Activated CD8-positive, alpha-beta T cell treated with anti-CD3 and anti-CD28 coated beads for 36 hours (primary cell): ENCODE measurements around the gene RWDD3. TPM values are rescaled to one million over a fixed set of nuclear protein-coding genes. Genes with fewer than 3 reads are reported as not detected.
A peak's percentile ranks its signal among the peaks of the same experiment; 100 is the strongest.

ENCODE experiments used
- ATAC-seq: fragments of 200-7000 bp; cut with Tn5 transposase; one replicate; pipeline ENCODE4 v1.10.0; 2021; ENCODE audit warnings: mild to moderate bottlenecking, moderate library complexity
- CTCF ChIA-PET: fragments of 350-600 bp; sonication (Branson Sonifier 250); formaldehyde crosslinking; loops from one replicate; lab custom pipeline; 2021; ENCODE audit warnings: antibody characterized with exemption; lab: Charles Lee
- POLR2A ChIA-PET: fragments of 350-600 bp; sonication (Branson Sonifier 250); formaldehyde crosslinking; loops from one replicate; lab custom pipeline; 2021; ENCODE audit warnings: antibody characterized with exemption; lab: Charles Lee
- DNase-seq: peaks from one replicate; pipeline ENCODE4 v3.0.0-alpha.2; 2020
- H3K27ac Mint-ChIP-seq: one replicate; pipeline ENCODE4 v1.8.0; 2021; ENCODE audit warnings: mild to moderate bottlenecking, mixed read lengths
- H3K27me3 Mint-ChIP-seq: one replicate; pipeline ENCODE4 v1.8.0; 2021; ENCODE audit warnings: mixed read lengths
- H3K36me3 Mint-ChIP-seq: one replicate; pipeline ENCODE4 v1.8.0; 2021; ENCODE audit warnings: low read depth, mixed read lengths
- H3K4me1 Mint-ChIP-seq: one replicate; pipeline ENCODE4 v1.8.0; 2021; ENCODE audit warnings: low read depth, mixed read lengths
- H3K4me3 Mint-ChIP-seq: one replicate; pipeline ENCODE4 v1.8.0; 2021; ENCODE audit warnings: mild to moderate bottlenecking, moderate library complexity, mixed read lengths
- H3K9me3 Mint-ChIP-seq: one replicate; pipeline ENCODE4 v1.8.0; 2021; ENCODE audit warnings: mixed read lengths
- CTCF ChIP-seq: fragments of 200-600 bp; IDR thresholded peaks from one replicate; pipeline ENCODE4 v1.8.0; 2022; ENCODE audit warnings: antibody characterized with exemption, mild to moderate bottlenecking
- intact Hi-C: fragments of 100-400 bp; cut with micrococcal nuclease; formaldehyde crosslinking; loops from one replicate; pipeline ENCODE4 v1.10.0; 2022
- total RNA-seq, 2 experiments: library from RNA; stranded (reverse); gene quantifications; one replicate each; pipeline ENCODE4 v1.2.3, GENCODE V29; 2021

RWDD3 gene
- 10 to 100 TPM; 15.2 to 17.8 TPM for total RNA-seq

GRCh38 chr1:95233737-95234500 is at the start of gene RWDD3:
RWDD3 (plus strand) TSS chr1:95234210; CDS start chr1:95234231, 21 bp downstream.
- H3K36me3 Mint-ChIP-seq, result peaks cover 16% of the 10 kb centered on the region
- POLR2A ChIA-PET, result interaction anchor here (0.9 to 1.5 kb wide), 3 partner anchors 11 to 1888 kb away, joined by 3 to 4 read pairs (median 4); partner anchors contain the start of genes ALG14 and DR1
- intact Hi-C loops, result loop anchor here (5.0 kb wide), 1 partner anchor 162 kb away; the partner anchor contains the start of gene ALG14
- CTCF ChIA-PET, result interaction anchor here (0.6 to 3.8 kb wide), 22 partner anchors 10 to 380 kb away, joined by 3 to 37 read pairs (median 4); partner anchors contain the start of genes ALG14 and TLCD4
- TF ChIP-seq CTCF, result peak; percentile 65
- H3K27ac Mint-ChIP-seq, result peak within 1 kb of the TSS; percentile 91
- H3K4me1 Mint-ChIP-seq, result peaks cover 34% of the 10 kb centered on the region
- H3K27me3 Mint-ChIP-seq, result peaks cover 14% of the 10 kb centered on the region
- H3K4me3 Mint-ChIP-seq, result peak within 1 kb of the TSS; percentile 91
- DNase-seq (peak; percentile 93), ATAC-seq (peak; percentile 97)
- no peaks in the 10 kb centered on the region for H3K9me3 Mint-ChIP-seq

GRCh38 chr1:95186149-95186548 is 47.9 kb upstream of the RWDD3 start:
- H3K9me3 Mint-ChIP-seq, result no peaks in the 10 kb centered on the region
- H3K4me1 Mint-ChIP-seq, result no peaks in the 10 kb centered on the region
- DNase-seq (no peak), ATAC-seq (no peak)
- no peak overlapping the region for H3K4me3 Mint-ChIP-seq
- ChIA-PET CTCF (no interaction called here), POLR2A (no interaction called here)
- intact Hi-C loops, result no loop called here
- no peak for TF ChIP-seq CTCF
- H3K36me3 Mint-ChIP-seq, result no peaks in the 10 kb centered on the region
- no peak overlapping the region for H3K27ac Mint-ChIP-seq
- H3K27me3 Mint-ChIP-seq, result peaks cover 18% of the 10 kb centered on the region

GRCh38 chr1:95193591-95193990 is 40.4 kb upstream of the RWDD3 start:
- no peak overlapping the region for H3K4me3 Mint-ChIP-seq
- intact Hi-C loops, result no loop called here
- no peak for ATAC-seq

GRCh38 chr1:95195046-95195445 is 39.0 kb upstream of the RWDD3 start:
- Mint-ChIP-seq H3K9me3 (no peaks in the 10 kb centered on the region), H3K27ac (no peak overlapping the region), H3K4me3 (no peak overlapping the region), H3K27me3 (peaks cover 3% of the 10 kb centered on the region), H3K4me1 (no peaks in the 10 kb centered on the region), H3K36me3 (no peaks in the 10 kb centered on the region)
- ChIA-PET POLR2A (no interaction called here), CTCF (no interaction called here)
- TF ChIP-seq CTCF, result no peak
- no peak for DNase-seq
- intact Hi-C loops, result no loop called here
- no peak for ATAC-seq

More at GRCh38 chr1:95193591-95193990, 40.4 kb upstream of the RWDD3 start:
- Mint-ChIP-seq H3K4me1 (no peaks in the 10 kb centered on the region), H3K36me3 (no peaks in the 10 kb centered on the region), H3K9me3 (no peaks in the 10 kb centered on the region), H3K27ac (no peak overlapping the region), H3K27me3 (peaks cover 5% of the 10 kb centered on the region)
- POLR2A ChIA-PET, result no interaction called here
- no peak for TF ChIP-seq CTCF
- no peak for DNase-seq
- CTCF ChIA-PET, result no interaction called here

- CTCF ChIA-PET, result interaction anchor here (0.9 kb wide), 1 partner anchor 15 kb away, joined by 3 read pairs; no protein-coding TSS in a partner anchor
- intact Hi-C loops, result no loop called here
- Mint-ChIP-seq H3K4me3 (no peak overlapping the region), H3K4me1 (no peaks in the 10 kb centered on the region), H3K27ac (no peak overlapping the region), H3K9me3 (no peaks in the 10 kb centered on the region), H3K27me3 (peaks cover 5% of the 10 kb centered on the region), H3K36me3 (no peaks in the 10 kb centered on the region)
- no peak for TF ChIP-seq CTCF
- POLR2A ChIA-PET, result no interaction called here
- DNase-seq, result no peak
- no peak for ATAC-seq
Measured at GRCh38 chr1:95196017-95196416, 38.0 kb upstream of the RWDD3 start.
